HG03097 (cell line): Measurements from ENCODE around the gene IFT74.
"Not testable (repeated sequence)": the region's sequence is repeated elsewhere in the genome, so short reads cannot be mapped to it uniquely, and the experiment has no call there.

ENCODE experiments used
- ATAC-seq: cut with Tn5 transposase; IDR thresholded peaks from one replicate; pipeline ENCODE4 v1.9.1; 2021; ENCODE audit not compliant: unreplicated experiment, low FRiP score

The IFT74 gene

DNA sequence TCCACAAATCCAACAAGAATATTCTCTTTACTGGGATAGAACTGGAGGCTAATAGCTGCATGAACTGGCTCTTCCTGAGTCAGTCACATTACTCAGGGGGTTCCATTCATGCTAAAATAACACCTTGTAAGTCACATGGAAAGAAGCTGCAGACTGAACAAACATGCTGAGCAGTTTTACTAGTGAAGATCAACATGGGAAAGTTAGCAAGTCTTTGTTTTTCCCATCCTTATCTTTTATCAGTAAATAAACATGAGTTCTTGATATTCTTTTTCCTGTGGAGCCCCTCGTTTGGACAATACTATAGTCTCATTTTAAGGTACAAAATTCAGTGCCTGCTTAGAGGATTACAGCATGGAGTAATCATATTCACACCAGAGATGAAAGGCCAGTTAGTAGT lies 109.1 kb downstream of the IFT74 start:
- no peak for ATAC-seq

DNA sequence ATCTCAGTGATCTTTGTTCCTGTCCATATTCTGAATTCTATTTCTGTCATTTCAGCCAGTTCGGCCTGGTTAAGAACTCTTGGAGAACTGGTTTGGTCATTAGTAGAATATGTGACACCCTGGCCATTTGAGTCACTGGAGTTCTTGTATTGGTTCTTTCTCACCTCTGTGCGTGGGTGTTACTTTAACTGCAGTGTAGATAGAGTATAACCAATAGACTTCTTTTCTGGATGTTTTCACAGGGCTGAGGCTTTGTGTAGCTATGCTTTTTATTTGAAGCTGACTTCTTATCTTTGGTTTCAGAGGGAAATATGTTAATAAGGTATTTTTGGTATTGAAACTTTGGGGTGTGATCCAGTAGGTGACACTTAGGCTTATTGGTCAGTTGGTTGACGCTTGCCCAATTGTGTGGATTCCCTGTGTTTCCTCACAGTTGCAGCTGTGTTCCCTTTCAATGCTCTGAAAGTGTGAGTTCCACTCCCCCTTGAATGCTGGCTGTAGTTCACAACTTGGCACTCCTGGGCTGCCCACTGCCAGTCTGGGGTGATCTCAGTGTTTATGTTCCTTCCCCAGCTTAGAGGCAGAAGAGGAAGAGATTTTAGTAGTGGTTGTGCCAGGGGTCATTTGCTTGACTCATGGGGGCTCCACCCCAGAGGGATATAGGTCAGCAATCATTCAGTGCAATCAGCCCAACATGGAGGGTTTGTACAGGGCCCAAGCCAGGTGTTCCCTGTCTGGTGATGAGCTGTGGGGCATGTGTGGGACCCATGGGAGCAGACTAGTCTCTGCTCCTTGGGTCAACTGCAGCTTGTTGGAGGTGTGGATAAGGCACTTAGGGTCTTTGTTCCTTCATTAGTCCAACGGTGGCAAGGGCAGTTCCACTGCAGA lies 117.9 kb downstream of the IFT74 start:
- ATAC-seq, result no peak

DNA sequence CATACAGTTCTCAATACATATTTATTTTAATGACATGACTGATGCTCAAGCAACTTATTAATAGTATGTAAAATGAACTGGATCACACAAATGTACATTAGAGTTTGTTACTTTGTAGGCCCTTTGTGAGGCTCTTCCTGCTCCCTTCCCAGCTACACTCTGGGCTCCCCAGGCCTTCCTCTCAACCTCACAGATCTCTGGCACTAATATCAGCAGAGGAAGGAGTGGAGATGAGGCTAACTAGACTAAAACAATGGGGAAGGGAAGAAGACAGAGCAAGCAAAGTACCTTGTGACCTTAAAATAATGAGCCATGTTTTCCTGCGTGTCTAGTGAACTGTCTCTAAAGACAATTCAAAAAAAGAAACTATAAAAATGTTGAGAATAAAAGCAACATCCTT lies 122.5 kb downstream of the IFT74 start:
- ATAC-seq, result no peak

DNA sequence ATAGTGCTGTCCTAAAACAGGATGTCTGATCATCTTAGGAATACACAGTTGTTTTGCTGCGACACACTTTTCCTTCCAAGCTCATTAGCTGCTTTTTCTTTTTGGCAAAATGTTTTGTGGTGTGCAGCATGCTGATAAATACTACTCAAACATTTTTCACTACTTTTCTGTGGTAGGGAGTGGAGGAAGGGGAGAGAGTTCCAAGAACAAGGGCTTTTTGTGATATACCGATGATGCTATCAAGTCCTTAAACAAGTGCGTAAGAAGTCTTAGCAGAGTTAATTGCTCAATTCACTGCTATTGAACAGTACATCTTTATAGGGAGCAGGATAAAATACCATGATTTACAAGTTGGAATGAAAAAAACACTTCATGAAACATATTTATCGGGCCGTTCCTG lies 129.2 kb downstream of the IFT74 start:
- ATAC-seq, result no peak

DNA sequence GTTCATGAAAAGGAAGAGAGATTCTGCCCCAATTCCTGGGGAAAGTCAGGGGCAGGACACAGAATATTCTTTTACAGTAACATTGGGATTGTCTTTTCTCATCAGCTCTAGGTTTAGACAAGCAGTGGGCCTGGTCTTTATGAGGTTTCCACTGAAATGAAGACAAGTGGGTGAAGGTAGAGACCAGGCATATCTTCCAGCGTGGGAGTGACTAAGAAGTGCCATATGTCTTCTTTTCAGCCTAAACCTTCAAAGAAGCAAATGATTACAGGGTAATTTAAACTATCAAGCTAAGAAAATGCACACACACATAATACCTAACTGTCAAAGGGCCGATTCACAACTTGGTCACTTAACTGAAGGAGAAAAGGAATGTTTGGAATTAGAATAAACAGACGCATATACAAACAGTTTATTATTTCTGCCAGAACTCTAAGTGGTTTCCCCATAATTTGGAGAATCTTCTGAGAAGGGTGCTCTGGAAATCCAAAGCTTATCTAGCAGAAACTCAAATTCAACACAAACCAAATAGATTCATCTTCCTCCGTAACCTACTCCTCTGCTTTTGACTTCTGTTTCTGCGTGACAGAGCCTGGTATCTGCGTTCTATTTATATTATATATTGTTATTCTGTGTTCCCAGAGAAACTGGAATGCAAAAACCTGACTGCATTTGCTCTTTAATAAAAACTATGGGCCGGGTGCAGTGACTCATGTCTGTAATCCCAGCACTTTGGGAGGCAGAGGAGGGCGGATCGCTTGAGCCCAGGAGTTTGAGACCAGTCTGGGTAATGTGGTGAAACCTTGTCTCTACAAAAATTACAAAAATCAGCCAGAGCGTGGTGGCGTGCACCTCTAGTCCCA lies 130.8 kb downstream of the IFT74 start:
- no peak for ATAC-seq

DNA sequence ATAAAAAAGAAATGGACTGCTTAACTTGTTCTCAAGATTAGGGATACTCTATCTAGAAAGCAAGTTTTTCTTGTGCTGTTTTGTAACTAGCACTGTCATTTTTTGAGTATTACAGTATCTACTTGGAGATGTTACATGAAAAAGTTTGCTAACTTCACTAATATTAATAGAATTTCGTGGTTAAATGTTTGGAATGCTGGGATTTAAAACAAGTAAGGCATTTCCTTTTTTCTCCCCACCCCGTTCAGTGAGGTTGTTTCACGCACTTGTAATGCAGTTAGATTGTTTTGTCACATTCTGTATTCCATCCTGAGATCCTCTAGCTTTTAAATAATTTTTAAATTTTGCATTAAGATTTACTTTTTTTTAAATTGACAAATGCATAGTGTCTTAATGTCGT lies 132.8 kb downstream of the IFT74 start:
- no peak for ATAC-seq

DNA sequence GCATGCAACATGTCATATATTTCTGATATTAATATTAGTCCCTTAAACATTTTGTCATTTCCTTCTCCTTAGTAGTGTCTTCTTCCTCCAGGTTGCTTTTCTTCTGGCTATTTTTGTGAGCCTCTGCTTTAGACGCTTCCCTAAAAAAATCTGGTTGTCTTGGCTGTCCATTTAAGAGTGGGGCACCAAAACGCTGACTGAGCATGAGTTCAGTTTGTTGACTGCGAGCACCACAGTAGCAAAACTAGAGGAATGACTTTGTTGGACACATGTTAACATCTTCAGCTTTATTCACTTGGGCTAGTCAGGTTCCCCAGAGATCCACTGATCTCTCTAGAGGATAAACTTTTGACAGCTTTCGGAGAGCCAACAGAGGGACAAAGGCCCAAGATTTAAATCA lies 133.5 kb downstream of the IFT74 start:
- ATAC-seq, result no peak

DNA sequence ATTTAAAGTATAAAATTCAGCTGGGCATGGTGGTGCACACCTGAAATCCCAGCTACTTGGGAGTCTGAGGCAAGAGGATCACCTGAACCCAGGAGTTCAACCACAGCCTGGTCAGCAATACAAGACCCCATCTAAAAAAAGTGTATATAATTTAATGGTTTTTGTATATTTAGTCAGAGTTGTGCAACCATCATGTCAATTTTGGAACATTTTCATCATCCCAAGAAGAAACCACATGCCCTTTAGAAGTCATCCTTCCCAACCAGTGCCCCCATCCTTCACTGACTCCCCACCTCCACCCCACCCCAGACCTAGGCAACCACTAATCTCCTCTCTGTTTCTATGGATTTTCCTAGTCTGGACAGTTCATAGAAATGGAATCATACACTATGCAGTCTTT lies 134.0 kb downstream of the IFT74 start:
- no peak for ATAC-seq

DNA sequence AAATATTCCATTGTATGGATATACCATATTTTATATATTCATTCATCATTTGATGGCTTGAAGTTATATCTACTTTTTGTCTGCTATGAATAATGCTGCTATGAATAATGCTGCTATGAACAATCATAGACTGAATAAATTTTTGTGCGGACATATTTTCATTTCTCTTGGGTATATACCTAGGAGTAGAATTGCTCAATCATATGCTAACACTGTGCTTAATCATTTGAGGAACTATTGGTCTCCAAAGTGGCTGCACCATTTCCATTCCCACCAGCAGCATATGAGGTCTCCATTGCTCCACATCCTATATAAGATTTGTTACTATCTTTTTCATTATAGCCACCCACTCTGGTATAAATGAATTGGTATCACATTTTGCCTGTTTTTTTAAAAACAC lies 134.5 kb downstream of the IFT74 start:
- no peak for ATAC-seq

DNA sequence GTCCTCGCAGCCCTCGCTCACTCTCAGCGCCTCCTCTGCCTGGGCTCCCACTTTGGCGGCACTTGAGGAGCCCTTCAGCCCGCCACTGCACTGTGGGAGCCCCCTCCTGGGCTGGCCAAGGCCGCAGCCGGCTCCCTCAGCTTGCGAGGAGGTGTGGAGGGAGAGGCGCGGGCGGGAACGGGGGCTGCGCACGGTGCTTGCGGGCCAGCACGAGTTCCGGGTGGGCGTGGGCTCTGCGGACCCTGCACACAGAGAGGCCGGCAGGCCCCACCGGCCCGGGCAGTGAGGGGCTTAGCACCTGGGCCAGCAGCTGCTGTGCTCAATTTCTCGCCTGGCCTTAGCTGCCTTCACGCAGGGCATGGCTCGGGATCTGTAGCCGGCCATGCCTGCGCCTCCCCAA lies 136.3 kb downstream of the IFT74 start:
- not testable (repeated sequence) for ATAC-seq

DNA sequence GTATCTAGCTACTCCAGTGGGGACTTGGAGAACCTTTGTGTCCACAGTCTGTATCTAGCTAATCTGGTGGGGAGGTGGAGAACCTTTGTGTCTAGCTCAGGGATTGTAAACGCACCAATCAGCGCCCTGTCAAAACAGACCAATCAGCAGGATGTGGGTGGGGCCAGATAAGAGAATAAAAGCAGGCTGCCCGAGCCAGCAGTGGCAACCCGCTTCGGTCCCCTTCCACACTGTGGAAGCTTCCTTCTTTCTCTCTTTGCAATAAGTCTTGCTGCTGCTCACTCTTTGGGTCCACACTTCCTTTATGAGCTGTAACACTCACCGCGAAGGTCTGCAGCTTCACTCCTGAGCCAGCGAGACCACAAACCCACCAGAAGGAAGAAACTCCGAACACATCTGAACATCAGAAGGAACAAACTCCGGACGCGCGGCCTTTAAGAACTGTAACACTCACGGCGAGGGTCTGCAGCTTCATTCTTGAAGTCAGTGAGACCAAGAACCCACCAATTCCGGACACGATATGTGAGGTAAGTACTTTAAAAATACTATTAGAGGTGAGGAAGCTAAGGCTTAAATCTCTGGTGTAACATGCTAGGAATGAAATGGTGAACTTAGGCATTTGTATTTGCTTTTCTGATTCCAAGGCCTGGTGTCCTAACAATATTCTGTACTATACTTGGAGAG lies 137.3 kb downstream of the IFT74 start:
- not testable (repeated sequence) for ATAC-seq

DNA sequence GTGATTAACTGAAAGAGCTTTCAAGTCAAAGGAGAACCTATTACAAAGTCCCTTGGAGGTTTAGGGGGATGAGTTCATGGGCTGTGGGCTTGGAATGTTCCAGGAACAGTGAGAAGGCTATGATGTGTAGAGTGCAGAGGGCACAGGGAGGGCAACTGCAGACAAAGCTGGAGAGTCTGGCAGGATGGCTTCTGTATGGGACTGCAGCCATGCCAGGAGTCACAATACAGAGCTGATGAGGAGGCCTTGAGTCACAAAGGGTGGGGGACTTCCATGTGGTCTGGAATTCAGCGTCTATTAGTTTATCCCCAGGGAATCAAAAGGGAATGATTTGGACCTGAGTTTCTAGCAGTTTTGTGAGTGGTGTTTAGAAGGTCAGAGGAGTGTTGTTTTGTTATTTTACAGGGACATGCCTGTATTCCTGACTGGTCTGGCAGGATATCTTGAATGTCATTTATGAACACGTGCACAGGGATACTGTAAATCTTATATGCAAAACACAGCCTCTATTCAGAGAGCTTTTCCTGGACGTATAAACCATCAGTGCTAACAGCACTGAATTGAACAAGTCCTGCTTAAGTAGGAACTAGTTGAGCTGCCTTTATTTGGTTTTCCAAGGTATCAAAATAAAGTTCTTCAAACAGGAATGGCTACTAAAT lies 138.6 kb downstream of the IFT74 start:
- ATAC-seq, result no peak

DNA sequence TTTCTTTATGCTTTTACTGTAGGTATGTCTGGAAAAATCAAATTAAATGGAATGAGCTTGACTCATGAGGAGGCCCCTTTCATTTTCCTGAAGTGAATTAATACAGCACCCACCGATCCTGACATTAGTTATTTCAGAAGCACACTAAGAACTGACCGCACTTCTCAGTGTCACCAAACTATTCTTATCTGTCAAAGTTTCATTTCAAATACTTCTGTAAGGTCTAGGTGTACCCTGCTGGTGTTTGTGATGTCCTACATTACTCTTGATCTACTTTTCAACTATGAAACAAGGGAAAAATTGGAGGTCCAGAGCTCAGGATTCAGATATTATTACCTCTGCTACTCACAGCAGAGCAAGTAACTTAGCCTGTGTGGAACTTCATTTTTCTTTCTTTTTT lies 151.0 kb downstream of the IFT74 start:
- ATAC-seq, result no peak

DNA sequence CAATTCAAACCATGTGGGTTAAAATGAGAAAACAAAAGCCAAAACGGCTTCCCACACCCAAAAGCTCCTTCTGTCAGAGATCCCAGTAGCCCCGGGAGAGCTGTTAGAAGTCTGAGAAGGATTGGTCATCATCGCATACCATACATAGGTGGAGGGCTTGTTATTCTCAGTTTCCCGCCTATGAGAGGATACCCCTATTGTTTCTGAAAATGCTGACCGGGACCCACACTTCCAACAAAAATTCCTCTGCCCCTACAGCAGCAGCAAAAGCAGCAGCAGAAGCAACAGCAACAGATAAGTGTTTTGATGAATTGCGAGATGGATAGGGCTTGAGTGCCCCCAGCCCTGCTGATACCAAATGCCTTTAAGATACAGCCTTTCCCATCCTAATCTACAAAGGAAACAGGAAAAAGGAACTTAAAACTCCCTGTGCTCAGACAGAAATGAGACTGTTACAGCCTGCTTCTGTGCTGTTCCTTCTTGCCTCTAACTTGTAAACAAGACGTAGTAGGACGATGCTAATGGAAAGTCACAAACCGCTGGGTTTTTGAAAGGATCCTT lies 152.8 kb downstream of the IFT74 start, which contains the start of gene TEK:
Gene TEK, plus strand, starts transcription at position 245 of the 561 bp plus-strand sequence. CDS start 366 bp downstream, outside the sequence.
- ATAC-seq, result no peak

DNA sequence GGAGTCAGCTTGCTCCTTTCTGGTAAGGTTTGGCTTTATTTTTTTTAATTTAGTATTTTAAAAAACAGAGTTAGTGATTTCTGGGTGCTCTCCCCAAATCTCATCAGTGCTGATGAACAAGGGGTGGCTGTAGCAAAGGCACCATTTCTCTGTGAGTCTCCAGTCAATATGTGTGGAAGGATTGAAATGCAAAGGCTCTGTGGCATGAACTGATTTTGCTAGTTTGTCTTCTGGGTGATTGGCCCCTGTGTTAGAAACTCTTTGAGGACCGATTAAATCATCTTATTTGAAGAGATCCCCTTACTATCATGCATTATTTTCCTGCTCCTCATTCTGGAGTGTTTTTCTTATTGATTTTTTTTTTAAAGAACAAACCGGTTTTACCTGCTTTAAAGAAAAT lies 153.4 kb downstream of the IFT74 start:
- ATAC-seq, result no peak

DNA sequence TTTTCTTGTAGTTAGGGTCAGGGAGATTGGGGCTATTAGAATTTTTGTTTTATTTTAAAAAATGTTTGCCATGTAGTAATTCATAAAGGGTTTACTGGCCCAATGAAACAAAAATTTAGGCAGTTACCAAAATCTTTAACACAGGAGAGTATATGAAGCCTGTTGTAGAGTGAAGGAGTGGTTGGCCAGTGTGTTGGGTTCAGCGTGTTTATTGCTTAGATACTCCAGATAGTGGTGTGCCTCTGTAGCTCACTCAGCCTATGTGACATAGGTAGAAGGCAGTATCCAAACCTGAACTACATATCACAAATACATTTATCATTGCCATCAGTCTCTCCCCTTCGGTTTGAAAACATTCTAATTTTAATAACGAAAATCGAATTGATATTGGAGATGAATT lies 154.0 kb downstream of the IFT74 start:
- no peak for ATAC-seq

DNA sequence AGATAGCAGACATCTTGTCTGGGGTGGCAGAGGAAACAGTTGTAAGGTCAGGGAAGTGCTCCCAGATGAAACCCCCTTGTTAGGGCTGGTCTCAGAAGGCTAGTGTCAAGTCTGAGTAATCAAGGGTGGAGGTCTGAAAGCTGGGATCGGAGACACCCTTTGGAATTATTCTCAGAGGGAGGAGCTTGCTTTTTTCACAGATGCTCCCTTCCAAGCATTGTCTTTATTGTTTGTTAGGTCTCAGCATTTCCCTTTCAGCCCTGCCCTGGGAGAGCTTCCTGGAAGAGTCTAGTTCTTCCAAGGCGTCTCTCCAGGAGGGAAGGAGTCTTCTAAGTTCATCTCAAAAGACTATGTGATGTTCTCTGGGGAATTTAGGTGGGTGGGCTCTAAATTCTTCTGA lies 156.0 kb downstream of the IFT74 start:
- ATAC-seq, result no peak
